Fibroblast of pulmonary artery (primary cell): ENCODE measurements around the gene MAP3K8.
A peak's percentile ranks its signal among the peaks of the same experiment; 100 is the strongest.
"Not testable (repeated sequence)": the region's sequence is repeated elsewhere in the genome, so short reads cannot be mapped to it uniquely, and the experiment has no call there.

Source experiments
- DNase-seq: peaks from one replicate; pipeline ENCODE4 v3.0.0-alpha.2; 2010; ENCODE audit warnings: low read depth
- H3K4me3 ChIP-seq: replicated peaks from 2 replicates; pipeline ENCODE4 v1.5.1; 2011; ENCODE audit warnings: low read depth, mild to moderate bottlenecking, control low read depth, low read length, moderate library complexity
- TF ChIP-seq, protein P1 (sequence below): IDR thresholded peaks from 2 replicates; pipeline ENCODE4 v1.5.1; 2011; ENCODE audit warnings: mild to moderate bottlenecking, control low read depth, low read length, inconsistent platforms; ENCODE audit errors: missing control alignments

The MAP3K8 gene

DNA sequence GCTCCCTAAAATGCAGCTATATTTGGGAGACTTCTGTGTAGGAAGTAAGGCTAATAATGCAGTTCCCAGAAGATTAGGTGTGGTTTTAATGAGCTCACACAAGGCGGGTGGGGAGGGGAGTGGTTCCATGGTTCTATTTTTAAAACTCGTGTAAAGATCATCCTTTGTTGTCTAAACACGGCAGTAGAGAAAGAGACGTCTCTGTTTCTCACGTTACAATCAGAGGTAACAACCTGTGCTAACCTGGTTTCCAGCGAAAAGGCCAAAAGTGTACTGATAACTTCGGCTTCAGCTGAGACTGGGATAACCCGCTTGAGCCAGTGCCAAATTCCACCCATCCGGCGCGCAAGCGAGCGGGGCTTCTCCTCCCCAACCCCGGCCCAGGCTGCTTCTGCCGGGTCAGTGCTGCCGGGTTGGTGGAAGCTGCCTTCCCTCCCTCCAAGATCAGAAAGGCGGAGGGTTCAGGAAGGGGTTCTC lies 2.5 kb upstream of the MAP3K8 start:
- no peak overlapping the region for H3K4me3 ChIP-seq
- TF ChIP-seq, protein P1, sequence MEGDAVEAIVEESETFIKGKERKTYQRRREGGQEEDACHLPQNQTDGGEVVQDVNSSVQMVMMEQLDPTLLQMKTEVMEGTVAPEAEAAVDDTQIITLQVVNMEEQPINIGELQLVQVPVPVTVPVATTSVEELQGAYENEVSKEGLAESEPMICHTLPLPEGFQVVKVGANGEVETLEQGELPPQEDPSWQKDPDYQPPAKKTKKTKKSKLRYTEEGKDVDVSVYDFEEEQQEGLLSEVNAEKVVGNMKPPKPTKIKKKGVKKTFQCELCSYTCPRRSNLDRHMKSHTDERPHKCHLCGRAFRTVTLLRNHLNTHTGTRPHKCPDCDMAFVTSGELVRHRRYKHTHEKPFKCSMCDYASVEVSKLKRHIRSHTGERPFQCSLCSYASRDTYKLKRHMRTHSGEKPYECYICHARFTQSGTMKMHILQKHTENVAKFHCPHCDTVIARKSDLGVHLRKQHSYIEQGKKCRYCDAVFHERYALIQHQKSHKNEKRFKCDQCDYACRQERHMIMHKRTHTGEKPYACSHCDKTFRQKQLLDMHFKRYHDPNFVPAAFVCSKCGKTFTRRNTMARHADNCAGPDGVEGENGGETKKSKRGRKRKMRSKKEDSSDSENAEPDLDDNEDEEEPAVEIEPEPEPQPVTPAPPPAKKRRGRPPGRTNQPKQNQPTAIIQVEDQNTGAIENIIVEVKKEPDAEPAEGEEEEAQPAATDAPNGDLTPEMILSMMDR = no peak
- no peak for DNase-seq

DNA sequence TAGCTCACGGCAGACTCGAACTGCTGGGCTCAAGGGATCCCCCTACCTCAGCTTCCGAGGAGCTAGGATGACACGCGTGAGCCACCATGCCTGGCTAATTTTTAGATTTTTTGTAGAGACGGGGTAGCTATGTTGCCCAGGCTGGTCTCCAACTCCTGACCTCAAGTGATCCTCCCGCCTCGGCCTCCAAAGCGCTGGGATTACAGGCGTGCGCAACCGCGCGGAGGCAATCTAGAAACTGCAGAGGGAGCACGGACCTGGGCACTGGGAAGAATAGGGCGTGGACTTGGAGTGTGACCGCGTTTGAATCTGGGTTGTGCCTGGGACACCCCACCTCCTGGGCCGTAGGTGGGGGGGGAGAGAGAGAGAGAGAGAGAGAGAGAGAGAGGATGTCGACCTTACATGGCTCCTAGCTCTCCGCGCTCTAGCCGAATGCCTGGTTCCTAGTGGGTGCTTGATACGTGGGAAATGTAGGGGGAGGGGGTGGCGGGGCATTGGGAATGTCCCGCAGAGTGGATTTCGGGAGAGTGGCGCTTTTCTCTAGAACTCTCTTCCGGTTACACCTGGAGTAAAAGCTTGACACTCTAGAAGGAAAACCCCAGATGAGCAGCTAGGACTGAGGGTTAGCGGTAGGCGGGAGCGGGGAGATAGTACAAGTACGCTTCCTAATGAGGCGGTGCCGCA lies 1.2 kb upstream of the MAP3K8 start:
- DNase-seq = no peak
- H3K4me3 ChIP-seq = peak overlapping the region; percentile 91
- TF ChIP-seq, protein P1 = no peak

DNA sequence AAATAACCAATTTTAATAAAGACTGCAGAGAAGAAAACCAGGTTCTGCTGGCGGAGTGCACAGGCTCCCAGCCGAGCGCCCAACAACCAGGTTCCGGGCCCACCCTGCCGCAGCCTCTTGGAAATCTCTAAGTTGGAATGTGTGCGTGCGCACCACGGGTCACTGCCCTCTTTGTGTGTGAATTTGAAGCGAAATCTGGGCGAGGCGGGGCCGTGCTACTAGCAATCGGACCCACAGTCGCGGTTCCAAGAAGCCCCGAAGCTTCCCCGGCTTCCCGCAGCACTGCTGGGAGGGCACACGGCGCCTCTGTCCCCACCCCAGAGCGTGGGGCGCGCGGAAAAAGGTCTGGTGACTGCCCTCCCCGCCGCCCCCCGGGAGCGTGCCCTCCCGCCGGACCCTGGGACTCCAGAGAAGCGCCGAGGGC lies 666 bp upstream of the MAP3K8 start:
- peak overlapping the region; percentile 91 for H3K4me3 ChIP-seq
- DNase-seq = peak; percentile 86
- TF ChIP-seq, protein P1 = no peak

DNA sequence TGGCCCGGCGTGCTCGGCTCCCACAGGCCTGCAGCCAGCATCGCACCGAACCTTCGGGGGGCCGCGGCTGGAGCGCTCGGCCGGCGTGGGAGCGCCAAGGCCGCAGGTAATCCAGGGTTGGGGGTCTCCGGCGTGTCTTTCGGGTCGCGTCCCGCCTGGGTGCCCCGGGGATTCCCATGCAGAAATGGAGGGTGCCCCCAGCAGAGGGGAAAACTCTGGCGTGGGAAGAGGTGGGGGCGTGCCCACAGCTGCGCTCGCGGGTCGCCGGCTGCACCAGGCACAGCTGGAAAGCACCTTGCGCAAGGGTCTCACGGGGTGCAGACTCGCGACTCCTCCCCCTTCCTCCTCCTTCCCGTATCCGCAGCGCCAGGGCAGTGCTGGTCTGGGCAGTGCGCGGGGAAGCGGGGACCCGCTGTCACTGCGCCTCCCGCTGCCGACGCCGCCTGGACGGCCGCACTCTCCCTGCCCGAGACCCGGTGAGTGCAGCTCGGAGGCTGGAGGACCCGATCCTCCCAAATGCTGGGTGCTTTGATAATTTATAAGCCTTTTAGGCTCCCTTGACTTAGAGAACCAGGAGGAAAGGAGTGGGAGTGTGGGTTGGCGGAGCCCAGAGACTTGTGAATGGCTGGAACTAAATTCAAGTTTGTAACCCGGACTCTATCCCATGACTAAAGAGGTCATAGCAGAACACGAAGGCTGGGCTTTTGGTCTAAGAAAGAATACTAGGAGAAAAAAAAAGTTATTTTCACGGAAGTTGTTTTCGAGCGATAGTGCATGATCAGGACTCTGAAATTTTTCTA lies 489 bp downstream of the MAP3K8 start:
- peak overlapping the region; percentile 91 for H3K4me3 ChIP-seq
- peak; percentile 95 for DNase-seq
- TF ChIP-seq, protein P1 = no peak

DNA sequence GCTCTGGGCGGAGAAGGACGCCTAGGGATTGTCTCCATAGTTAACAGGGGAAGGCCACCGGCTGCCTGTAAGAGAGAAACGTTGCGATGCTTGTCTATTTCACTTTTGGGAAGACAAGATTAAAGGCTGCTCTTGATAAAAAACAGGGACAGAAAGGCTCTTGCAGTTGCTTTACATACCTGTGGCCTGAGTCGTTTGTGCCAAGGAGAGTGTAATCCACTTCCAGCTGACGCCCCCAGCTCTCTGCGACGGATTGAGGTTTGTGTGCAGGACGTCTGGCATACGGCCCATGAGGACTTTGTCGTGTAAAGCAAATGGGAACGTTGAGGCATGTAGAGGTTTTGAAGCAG lies 1.1 kb downstream of the MAP3K8 start:
- TF ChIP-seq, protein P1 = no peak
- peak overlapping the region; percentile 91 for H3K4me3 ChIP-seq
- DNase-seq = peak; percentile 62

GRCh38 chr10:30435499-30436167 lies 1.6 kb downstream of the MAP3K8 start:
- not testable (repeated sequence) for DNase-seq
- H3K4me3 ChIP-seq = peak overlapping the region; percentile 91

- TF ChIP-seq, protein P1 = no peak
- peak overlapping the region; percentile 91 for H3K4me3 ChIP-seq
- peak; percentile 88 for DNase-seq
Observed at GRCh38 chr10:30436191-30436611, 2.2 kb downstream of the MAP3K8 start.
